Neural cell (in vitro differentiated cells): ENCODE data around the gene TXLNB. TPM values are rescaled to one million over a fixed set of nuclear protein-coding genes. Genes with fewer than 3 reads are reported as not detected.
"Not testable (repeated sequence)": the region's sequence is repeated elsewhere in the genome, so short reads cannot be mapped to it uniquely, and the experiment has no call there.

Experiments
- H2AFZ ChIP-seq: fragments of 200-600, 300-800 bp; sonication (generic), shearing (Covaris generic); 2 replicates; pipeline ENCODE4 v1.6.0; 2014; ENCODE audit warnings: low read depth, mild to moderate bottlenecking, antibody characterized with exemption, low read length, moderate library complexity
- H3F3A ChIP-seq: fragments of 200-600 bp; shearing (Covaris generic); 2 replicates; pipeline ENCODE4 v1.6.1; 2016; ENCODE audit warnings: mild to moderate bottlenecking, moderate library complexity, mixed read lengths, antibody characterized with exemption, low read length; ENCODE audit not compliant: insufficient read depth, poor library complexity, severe bottlenecking
- H3K27ac ChIP-seq: fragments of 200-600, 300-800 bp; sonication (generic), shearing (Covaris generic); 2 replicates; pipeline ENCODE4 v1.5.1; 2014; ENCODE audit warnings: mild to moderate bottlenecking, low read length, moderate library complexity
- H3K27me3 ChIP-seq: fragments of 300-800, 200-600 bp; sonication (generic), shearing (Covaris generic); 2 replicates; pipeline ENCODE4 v1.6.0; 2014; ENCODE audit warnings: mild to moderate bottlenecking, low read depth, low read length, moderate library complexity; ENCODE audit not compliant: insufficient read depth
- H3K36me3 ChIP-seq: fragments of 300-800, 200-600 bp; sonication (generic), shearing (Covaris generic); 2 replicates; pipeline ENCODE4 v1.5.1; 2014; ENCODE audit warnings: mild to moderate bottlenecking, antibody characterized with exemption, low read length, moderate library complexity; ENCODE audit not compliant: insufficient read depth
- H3K4me2 ChIP-seq: fragments of 300-800, 200-600 bp; sonication (generic), shearing (Covaris generic); 2 replicates; pipeline ENCODE4 v1.6.0; 2014; ENCODE audit warnings: mild to moderate bottlenecking, low read length
- H3K4me3 ChIP-seq: fragments of 300-800, 200-600 bp; sonication (generic), shearing (Covaris generic); 2 replicates; pipeline ENCODE4 v1.5.1; 2014; ENCODE audit warnings: mild to moderate bottlenecking, low read length, moderate library complexity
- H3K79me2 ChIP-seq: fragments of 200-600 bp; shearing (Covaris generic); replicated peaks from 2 replicates; pipeline ENCODE4 v1.6.0; 2014; ENCODE audit warnings: mild to moderate bottlenecking, low read length, moderate library complexity; ENCODE audit not compliant: insufficient read depth
- H3K9ac ChIP-seq: fragments of 300-800, 200-600 bp; sonication (generic), shearing (Covaris generic); 2 replicates; pipeline ENCODE4 v1.6.1; 2016; ENCODE audit warnings: mild to moderate bottlenecking, low read length, mixed read lengths
- H3K9me2 ChIP-seq: fragments of 200-600 bp; shearing (Covaris generic); 2 replicates; pipeline ENCODE4 v1.6.1; 2016; ENCODE audit warnings: mild to moderate bottlenecking, low read length, mixed read lengths; ENCODE audit not compliant: insufficient read depth
- H3K9me3 ChIP-seq: fragments of 200-600, 300-800 bp; sonication (generic), shearing (Covaris generic); 2 replicates; pipeline ENCODE4 v1.6.1; 2016; ENCODE audit warnings: mild to moderate bottlenecking, mixed run types, low read length, moderate library complexity, mixed read lengths
- H4K20me1 ChIP-seq: fragments of 200-600 bp; shearing (Covaris generic); 2 replicates; pipeline ENCODE4 v1.6.1; 2016; ENCODE audit warnings: mild to moderate bottlenecking, mixed run types; ENCODE audit not compliant: insufficient read depth
- CTCF ChIP-seq: fragments of 450-650 bp; IDR thresholded peaks from 2 replicates; pipeline ENCODE4 v1.5.1; 2014; ENCODE audit warnings: antibody characterized with exemption, mild to moderate bottlenecking, moderate library complexity; ENCODE audit not compliant: poor library complexity, severe bottlenecking
- EP300 ChIP-seq: fragments of 450-650 bp; conservative IDR thresholded peaks from 2 replicates; pipeline ENCODE4 v1.6.1; 2014; ENCODE audit warnings: antibody characterized with exemption, mild to moderate bottlenecking, moderate library complexity; ENCODE audit not compliant: poor library complexity, severe bottlenecking
- EZH2 ChIP-seq: fragments of 200-600, 300-800 bp; shearing (Covaris generic), sonication (generic); IDR thresholded peaks from 2 replicates; pipeline ENCODE4 v1.6.1; 2014; ENCODE audit warnings: antibody characterized with exemption, low read length, borderline replicate concordance, mild to moderate bottlenecking; ENCODE audit not compliant: insufficient read depth, poor library complexity, severe bottlenecking
- MXI1 ChIP-seq: fragments of 450-650 bp; conservative IDR thresholded peaks from 2 replicates; pipeline ENCODE4 v1.6.1; 2014; ENCODE audit warnings: antibody characterized with exemption, mild to moderate bottlenecking; ENCODE audit not compliant: poor library complexity, severe bottlenecking
- POLR2AphosphoS5 ChIP-seq: IDR thresholded peaks from 2 replicates; pipeline ENCODE4 v1.6.1; 2012
- RAD21 ChIP-seq: fragments of 450-650 bp; conservative IDR thresholded peaks from 2 replicates; pipeline ENCODE4 v1.6.1; 2014; ENCODE audit warnings: antibody characterized with exemption, mild to moderate bottlenecking, moderate library complexity
- REST ChIP-seq: IDR thresholded peaks from 2 replicates; pipeline ENCODE4 v1.6.1; 2012; ENCODE audit warnings: borderline replicate concordance
- SMC3 ChIP-seq: fragments of 450-650 bp; conservative IDR thresholded peaks from 2 replicates; pipeline ENCODE4 v1.6.1; 2014; ENCODE audit warnings: antibody characterized with exemption, mild to moderate bottlenecking, moderate library complexity; ENCODE audit not compliant: poor library complexity
- TAF1 ChIP-seq: IDR thresholded peaks from 2 replicates; pipeline ENCODE4 v1.6.1; 2012; ENCODE audit warnings: low read depth
- polyA plus RNA-seq: library from polyadenylated mRNA; depleted of rRNA; stranded (reverse); fragments of >200 nt; gene quantifications from 2 replicates; pipeline ENCODE4 v1.2.3, GENCODE V29; 2014

TXLNB gene
- polyA plus RNA-seq, 1 donor from 2014 or later: not detected

- Histone ChIP-seq H2AFZ (no peak overlapping the region), H3K27me3 (no peaks in the 10 kb centered on the region)
Observed at GRCh38 chr6:139235661-139236060, 56.1 kb downstream of the TXLNB start.

GRCh38 chr6:139234193-139234592 lies 57.6 kb downstream of the TXLNB start:
- H3K4me2 ChIP-seq, H3K9me3 ChIP-seq, H4K20me1 ChIP-seq, H3K36me3 ChIP-seq, H3K27me3 ChIP-seq, H3K27ac ChIP-seq, H3F3A ChIP-seq, H2AFZ ChIP-seq, H3K9ac ChIP-seq, H3K79me2 ChIP-seq, H3K4me3 ChIP-seq, H3K9me2 ChIP-seq: not testable (repeated sequence)

More at GRCh38 chr6:139235661-139236060, 56.1 kb downstream of the TXLNB start:
- no peak for TF ChIP-seq SMC3
- no peak for TF ChIP-seq EZH2
- no peak for TF ChIP-seq REST
- no peak for TF ChIP-seq CTCF
- no peak for TF ChIP-seq MXI1
- TF ChIP-seq RAD21: no peak
- no peak for TF ChIP-seq EP300
- no peak for TF ChIP-seq POLR2AphosphoS5
- no peak for TF ChIP-seq TAF1
- Histone ChIP-seq H3K36me3 (no peaks in the 10 kb centered on the region), H4K20me1 (no peaks in the 10 kb centered on the region), H3K9me2 (no peaks in the 10 kb centered on the region), H3K9ac (no peak overlapping the region), H3K79me2 (no peaks in the 10 kb centered on the region), H3K4me2 (no peak overlapping the region), H3F3A (no peaks in the 10 kb centered on the region), H3K4me3 (no peak overlapping the region), H3K27ac (no peak overlapping the region), H3K9me3 (no peaks in the 10 kb centered on the region)

GRCh38 chr6:139231206-139231605 lies 60.6 kb downstream of the TXLNB start:
- H3K4me2 ChIP-seq: no peak overlapping the region
- H3K9me2 ChIP-seq: no peaks in the 10 kb centered on the region
- no peak overlapping the region for H3K9ac ChIP-seq
- no peaks in the 10 kb centered on the region for H3K79me2 ChIP-seq
- H3K4me3 ChIP-seq: no peak overlapping the region
- no peak overlapping the region for H2AFZ ChIP-seq
- H4K20me1 ChIP-seq: no peaks in the 10 kb centered on the region
- no peak overlapping the region for H3K27ac ChIP-seq
- H3K27me3 ChIP-seq: no peaks in the 10 kb centered on the region
- H3K36me3 ChIP-seq: no peaks in the 10 kb centered on the region
- H3K9me3 ChIP-seq: no peaks in the 10 kb centered on the region
- no peaks in the 10 kb centered on the region for H3F3A ChIP-seq
- TF ChIP-seq TAF1 (no peak), SMC3 (no peak), REST (no peak), CTCF (no peak), RAD21 (no peak)
